Loucy (cell line): ENCODE results near the gene HSD11B1L.

ENCODE experiments used
- H2AFZ ChIP-seq: fragments of 200-600 bp; sonication (generic); 2 replicates; pipeline ENCODE4 v1.6.0; 2016; ENCODE audit warnings: antibody characterized with exemption, mild to moderate bottlenecking, low read length, moderate library complexity
- H3F3A ChIP-seq: fragments of 200-600 bp; 2 replicates; pipeline ENCODE4 v1.6.0; 2016; ENCODE audit warnings: antibody characterized with exemption, low read depth, mild to moderate bottlenecking
- H3K27me3 ChIP-seq: fragments of 200-600 bp; sonication (generic); 2 replicates; pipeline ENCODE4 v1.6.1; 2014; ENCODE audit warnings: low read length, mild to moderate bottlenecking; ENCODE audit not compliant: insufficient read depth, poor library complexity, severe bottlenecking
- H3K36me3 ChIP-seq: fragments of 200-600 bp; sonication (generic); 2 replicates; pipeline ENCODE4 v1.6.1; 2016; ENCODE audit warnings: low read length; ENCODE audit not compliant: insufficient read depth
- H3K4me1 ChIP-seq: fragments of 200-600 bp; sonication (generic); 2 replicates; pipeline ENCODE4 v1.5.1; 2014; ENCODE audit warnings: low read length, mild to moderate bottlenecking; ENCODE audit not compliant: insufficient read depth, poor library complexity, severe bottlenecking
- H3K4me2 ChIP-seq: fragments of 200-600 bp; sonication (generic); 2 replicates; pipeline ENCODE4 v1.6.0; 2014; ENCODE audit warnings: antibody characterized with exemption, low read length, low read depth, mild to moderate bottlenecking; ENCODE audit not compliant: poor library complexity, severe bottlenecking
- H3K4me3 ChIP-seq: fragments of 200-600 bp; sonication (generic); 2 replicates; pipeline ENCODE4 v1.5.1; 2014; ENCODE audit warnings: low read length, mild to moderate bottlenecking, mixed read lengths; ENCODE audit not compliant: poor library complexity, severe bottlenecking
- H3K79me2 ChIP-seq: fragments of 200-600 bp; sonication (generic); 2 replicates; pipeline ENCODE4 v1.6.1; 2014; ENCODE audit warnings: low read length; ENCODE audit not compliant: insufficient read depth
- H3K9ac ChIP-seq: fragments of 200-600 bp; sonication (generic); 2 replicates; pipeline ENCODE4 v1.6.0; 2014; ENCODE audit warnings: mild to moderate bottlenecking, low read depth, low read length, moderate library complexity; ENCODE audit not compliant: poor library complexity, severe bottlenecking
- H3K9me2 ChIP-seq: fragments of 200-600 bp; sonication (generic); replicated peaks from 2 replicates; pipeline ENCODE4 v1.6.1; 2016; ENCODE audit warnings: low read depth, low read length, mixed read lengths
- H3K9me3 ChIP-seq: fragments of 200-600 bp; sonication (generic); 2 replicates; pipeline ENCODE4 v1.6.1; 2014; ENCODE audit warnings: mild to moderate bottlenecking, antibody characterized with exemption, low read length, low read depth; ENCODE audit not compliant: insufficient read depth
- H4K20me1 ChIP-seq: fragments of 200-600 bp; sonication (generic); 2 replicates; pipeline ENCODE4 v1.6.0; 2014; ENCODE audit warnings: antibody characterized with exemption, low read length, mild to moderate bottlenecking; ENCODE audit not compliant: insufficient read depth, poor library complexity, severe bottlenecking
- CTCF ChIP-seq: fragments of 200-600 bp; sonication (generic); conservative IDR thresholded peaks from 2 replicates; pipeline ENCODE4 v1.5.1; 2014; ENCODE audit warnings: mild to moderate bottlenecking, antibody characterized with exemption, low read length
- EZH2phosphoT487 ChIP-seq: fragments of 200-600 bp; IDR thresholded peaks from 2 replicates; pipeline ENCODE4 v1.6.1; 2018; ENCODE audit warnings: antibody characterized with exemption, mild to moderate bottlenecking, moderate library complexity, borderline replicate concordance

Gene HSD11B1L

GRCh38 chr19:5714816-5715215 lies 34.0 kb downstream of the HSD11B1L start:
- TF ChIP-seq EZH2phosphoT487, result no peak
- TF ChIP-seq CTCF, result no peak
- peaks cover 44% of the 10 kb centered on the region for H4K20me1 ChIP-seq
- H3K9ac ChIP-seq, result no peak overlapping the region
- no peak overlapping the region for H3K4me3 ChIP-seq
- no peaks in the 10 kb centered on the region for H3K27me3 ChIP-seq
- H3K79me2 ChIP-seq, result peaks cover 60% of the 10 kb centered on the region
- no peak overlapping the region for H2AFZ ChIP-seq
- H3F3A ChIP-seq, result no peaks in the 10 kb centered on the region
- H3K9me3 ChIP-seq, result no peaks in the 10 kb centered on the region
- peaks cover 22% of the 10 kb centered on the region for H3K4me1 ChIP-seq
- H3K9me2 ChIP-seq, result no peaks in the 10 kb centered on the region
- H3K36me3 ChIP-seq, result peaks cover 39% of the 10 kb centered on the region; the same call in 1 of the 2 replicates
- no peak overlapping the region for H3K4me2 ChIP-seq

- peak overlapping the region; percentile 100 for H3K4me3 ChIP-seq
Measured at GRCh38 chr19:5717215-5717935, 36.5 kb downstream of the HSD11B1L start.

GRCh38 chr19:5718037-5718578 lies 37.3 kb downstream of the HSD11B1L start:
- Histone ChIP-seq H3K4me2 (peak overlapping the region; percentile 93), H3K4me1 (peaks cover 22% of the 10 kb centered on the region), H3K4me3 (peak overlapping the region; percentile 100), H4K20me1 (peaks cover 42% of the 10 kb centered on the region), H3K9me2 (no peaks in the 10 kb centered on the region), H3K9me3 (no peaks in the 10 kb centered on the region), H3F3A (no peaks in the 10 kb centered on the region), H3K27me3 (no peaks in the 10 kb centered on the region), H3K36me3 (peaks cover 11% of the 10 kb centered on the region; the same call in 1 of the 2 replicates), H3K9ac (peak overlapping the region; percentile 92), H2AFZ (no peak overlapping the region), H3K79me2 (peaks cover 60% of the 10 kb centered on the region)
- TF ChIP-seq EZH2phosphoT487, result no peak
- TF ChIP-seq CTCF, result no peak

More at GRCh38 chr19:5717215-5717935, 36.5 kb downstream of the HSD11B1L start:
- H3K9me3 ChIP-seq, result no peaks in the 10 kb centered on the region
- H3K4me2 ChIP-seq, result peak overlapping the region; percentile 93
- H3K4me1 ChIP-seq, result peaks cover 22% of the 10 kb centered on the region
- peaks cover 18% of the 10 kb centered on the region; the same call in 1 of the 2 replicates for H3K36me3 ChIP-seq
- no peaks in the 10 kb centered on the region for H3K27me3 ChIP-seq
- H3K79me2 ChIP-seq, result peaks cover 60% of the 10 kb centered on the region
- peak overlapping the region; percentile 92 for H3K9ac ChIP-seq
- H3K9me2 ChIP-seq, result no peaks in the 10 kb centered on the region
- peaks cover 44% of the 10 kb centered on the region for H4K20me1 ChIP-seq
- no peak overlapping the region for H2AFZ ChIP-seq
- no peak for TF ChIP-seq EZH2phosphoT487
- no peak for TF ChIP-seq CTCF
- no peaks in the 10 kb centered on the region for H3F3A ChIP-seq
